ENCODE measurements around the gene KRTAP5-5. TPM values are rescaled to one million over a fixed set of nuclear protein-coding genes. Genes with fewer than 3 reads are reported as not detected.

KRTAP5-5 gene
- total RNA-seq, 1 experiment from 2014 or later: not detected

DNA sequence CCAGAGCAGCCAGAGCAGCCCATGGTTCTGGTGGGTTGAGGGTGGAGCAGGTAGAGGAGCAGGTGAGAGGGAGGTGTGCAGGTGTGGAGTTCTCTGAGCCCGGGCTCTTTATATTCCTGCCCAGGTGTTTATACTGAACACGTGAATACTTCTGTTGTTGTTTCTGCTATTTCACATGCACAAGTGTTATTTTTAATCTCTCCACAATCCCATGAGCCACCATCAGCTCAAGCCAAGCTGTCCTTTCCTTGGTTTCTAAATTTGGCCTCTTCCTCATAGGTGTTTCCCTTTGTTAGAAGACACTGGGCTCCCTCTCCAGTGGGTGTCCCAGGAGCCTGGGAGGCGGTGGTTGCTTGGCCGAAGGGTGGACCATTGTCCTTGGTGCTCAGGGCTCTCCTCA is 21.2 kb upstream of the KRTAP5-5 start, which contains the start of gene KRTAP5-3:
Gene KRTAP5-3, minus strand, starts transcription at position 101 of the 400 bp plus-strand sequence. Its CDS starts 78 bp downstream, at position 23.
- TF ChIP-seq, protein P1, sequence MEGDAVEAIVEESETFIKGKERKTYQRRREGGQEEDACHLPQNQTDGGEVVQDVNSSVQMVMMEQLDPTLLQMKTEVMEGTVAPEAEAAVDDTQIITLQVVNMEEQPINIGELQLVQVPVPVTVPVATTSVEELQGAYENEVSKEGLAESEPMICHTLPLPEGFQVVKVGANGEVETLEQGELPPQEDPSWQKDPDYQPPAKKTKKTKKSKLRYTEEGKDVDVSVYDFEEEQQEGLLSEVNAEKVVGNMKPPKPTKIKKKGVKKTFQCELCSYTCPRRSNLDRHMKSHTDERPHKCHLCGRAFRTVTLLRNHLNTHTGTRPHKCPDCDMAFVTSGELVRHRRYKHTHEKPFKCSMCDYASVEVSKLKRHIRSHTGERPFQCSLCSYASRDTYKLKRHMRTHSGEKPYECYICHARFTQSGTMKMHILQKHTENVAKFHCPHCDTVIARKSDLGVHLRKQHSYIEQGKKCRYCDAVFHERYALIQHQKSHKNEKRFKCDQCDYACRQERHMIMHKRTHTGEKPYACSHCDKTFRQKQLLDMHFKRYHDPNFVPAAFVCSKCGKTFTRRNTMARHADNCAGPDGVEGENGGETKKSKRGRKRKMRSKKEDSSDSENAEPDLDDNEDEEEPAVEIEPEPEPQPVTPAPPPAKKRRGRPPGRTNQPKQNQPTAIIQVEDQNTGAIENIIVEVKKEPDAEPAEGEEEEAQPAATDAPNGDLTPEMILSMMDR (conservative IDR thresholded peaks at IDR 0.05): no peak
- WGBS (ENCODE audit: extremely low coverage, insufficient read length, low lambda C conversion rate): no CpG with 5 or more reads among the region's 4 CpGs
- Histone ChIP-seq H4K5ac (ENCODE audit: insufficient read length, low read depth, low read length) (no peak within 1 kb of the TSS), H2BK15ac (ENCODE audit: low read depth, low read length) (no peak within 1 kb of the TSS), H4K20me1 (ENCODE audit: control insufficient read depth, insufficient read depth, insufficient read length) (no peaks in the 10 kb centered on the region), H3K79me2 (ENCODE audit: insufficient read depth, low read length) (no peaks in the 10 kb centered on the region), H3K4ac (ENCODE audit: low read depth, low read length) (no peak within 1 kb of the TSS), H2AFZ (ENCODE audit: low read length) (no peak within 1 kb of the TSS), H2AK5ac (ENCODE audit: insufficient read length, low read length) (no peak within 1 kb of the TSS), H3K18ac (ENCODE audit: insufficient read length, low read depth, low read length) (no peak within 1 kb of the TSS), H2BK20ac (ENCODE audit: low read depth, low read length, poor library complexity, severe bottlenecking) (no peak within 1 kb of the TSS), H3T11ph (ENCODE audit: low read length) (no peak within 1 kb of the TSS), H3K23ac (ENCODE audit: insufficient read length, low read depth, low read length) (no peak within 1 kb of the TSS), H3K4me1 (ENCODE audit: insufficient read depth, low read length) (no peaks in the 10 kb centered on the region), H3K27ac (ENCODE audit: insufficient read length, low read depth, low read length) (no peak within 1 kb of the TSS), H3K4me2 (ENCODE audit: insufficient read depth, insufficient read length, low read length) (no peak within 1 kb of the TSS), H3K9me3 (ENCODE audit: control insufficient read depth, low read depth, low read length) (no peaks in the 10 kb centered on the region), H3K14ac (ENCODE audit: insufficient read depth, low read length) (no peak within 1 kb of the TSS), H4K91ac (ENCODE audit: insufficient read length, low read depth, low read length) (no peak within 1 kb of the TSS), H2BK120ac (ENCODE audit: low read depth, low read length, poor library complexity, severe bottlenecking) (no peak within 1 kb of the TSS), H3K56ac (ENCODE audit: insufficient read length, low read depth, low read length) (no peak within 1 kb of the TSS), H2BK5ac (ENCODE audit: insufficient read length, low read length) (no peak within 1 kb of the TSS), H4K8ac (replicated peaks; ENCODE audit: insufficient read length, low read depth, low read length) (no peak within 1 kb of the TSS), H3K79me1 (ENCODE audit: insufficient read depth, low read depth, low read length, poor library complexity, severe bottlenecking) (no peaks in the 10 kb centered on the region), H3K9ac (ENCODE audit: extremely low read depth, insufficient read length, low read length) (no peak within 1 kb of the TSS), H3K27me3 (ENCODE audit: insufficient read depth, low read length) (no peaks in the 10 kb centered on the region), H3K23me2 (ENCODE audit: insufficient read length, low read depth, low read length, poor library complexity, severe bottlenecking) (peaks cover 3% of the 10 kb centered on the region), H2BK12ac (ENCODE audit: insufficient read length, low read depth, low read length) (no peak within 1 kb of the TSS)
- DNase-seq: no peak
- peaks cover 15% of the 10 kb centered on the region in 2 experiments for H3K9me3 Mint-ChIP-seq
- no peak within 1 kb of the TSS for H3K4me3 Mint-ChIP-seq
- H3K4me1 Mint-ChIP-seq: peaks cover 13 to 18% of the 10 kb centered on the region in 2 experiments
- H3K27me3 Mint-ChIP-seq (ENCODE audit: low read depth): peaks cover 42% of the 10 kb centered on the region
- H3K27ac Mint-ChIP-seq: no peak within 1 kb of the TSS
- H3K36me3 Mint-ChIP-seq (ENCODE audit: insufficient read depth in 1 of 3, low read depth in 3 of 3): peaks cover 4 to 8% (median 7%) of the 10 kb centered on the region in 3 experiments; a peak in 4 of 7 replicates
